ENCODE data around the gene IFT25.

Gene IFT25

GRCh38 chr1:53957194-53957818, 11.8 kb upstream of the IFT25 start:
- no peak for DNase-seq (ENCODE audit: low spot score)

DNA sequence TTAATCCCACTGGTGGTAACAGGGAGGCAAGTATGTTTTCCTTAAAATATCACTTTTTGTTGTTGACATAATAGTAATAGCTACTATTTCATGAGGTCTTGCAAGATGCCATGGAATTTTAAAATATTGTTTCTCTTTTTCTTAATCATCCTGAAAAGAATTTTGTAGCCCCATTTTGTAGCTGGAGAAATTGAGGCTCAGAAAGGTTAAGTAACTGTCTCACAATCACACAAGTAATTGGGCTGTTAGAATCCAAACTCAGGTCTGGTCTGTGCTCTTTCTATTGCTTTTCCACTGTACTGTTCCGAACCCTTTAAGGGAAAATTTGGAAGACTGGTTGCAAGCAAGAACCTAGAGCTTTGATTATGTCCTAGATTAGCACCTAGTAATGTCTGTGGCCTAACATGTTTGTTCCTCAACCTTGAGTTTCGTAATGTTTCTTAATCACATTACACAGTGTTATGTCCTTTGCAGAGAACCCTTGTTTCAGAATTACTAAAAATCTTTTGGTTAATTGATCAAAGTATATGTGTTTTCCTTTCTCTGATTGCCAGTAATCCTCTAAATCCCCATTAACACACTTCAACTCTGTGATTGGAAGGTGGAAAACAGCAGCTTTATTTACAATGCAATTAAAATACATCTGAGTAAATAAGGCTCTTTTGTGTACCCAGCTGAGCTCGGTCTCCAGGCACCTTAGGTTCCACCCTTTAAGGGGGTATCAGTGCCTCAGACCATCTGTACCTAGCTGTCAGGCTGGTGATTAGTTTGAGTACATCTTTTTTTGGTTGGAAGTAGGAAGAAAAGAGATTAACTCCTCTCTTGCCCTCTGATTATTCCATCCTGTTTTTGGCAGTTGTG, 11.0 kb upstream of the IFT25 start:
- no peak overlapping the region for H3K4me3 ChIP-seq (ENCODE audit: severe bottlenecking)
- H3K27me3 ChIP-seq (ENCODE audit: insufficient read depth, poor library complexity, severe bottlenecking): no peaks in the 10 kb centered on the region
- H3K27ac ChIP-seq (ENCODE audit: poor library complexity, severe bottlenecking): peak overlapping the region; percentile 96
- TF ChIP-seq CTCF (IDR thresholded peaks at IDR 0.05; ENCODE audit: poor library complexity, severe bottlenecking): no peak
- DNase-seq (ENCODE audit: low spot score) (no peak), ATAC-seq (ENCODE audit: low read depth) (peak; percentile 47)
- peaks cover 27% of the 10 kb centered on the region for H3K4me1 ChIP-seq (ENCODE audit: insufficient read depth, poor library complexity, severe bottlenecking)
- H3K9me3 ChIP-seq (ENCODE audit: severe bottlenecking): no peaks in the 10 kb centered on the region
- H3K36me3 ChIP-seq (ENCODE audit: low read depth): peaks cover 96% of the 10 kb centered on the region

More at GRCh38 chr1:53957194-53957818, 11.8 kb upstream of the IFT25 start:
- Histone ChIP-seq H3K4me1 (ENCODE audit: insufficient read depth, poor library complexity, severe bottlenecking) (peaks cover 27% of the 10 kb centered on the region), H3K9me3 (ENCODE audit: severe bottlenecking) (no peaks in the 10 kb centered on the region), H3K27ac (ENCODE audit: poor library complexity, severe bottlenecking) (peak overlapping the region; percentile 96), H3K36me3 (ENCODE audit: low read depth) (peaks cover 96% of the 10 kb centered on the region), H3K27me3 (ENCODE audit: insufficient read depth, poor library complexity, severe bottlenecking) (no peaks in the 10 kb centered on the region), H3K4me3 (ENCODE audit: severe bottlenecking) (no peak overlapping the region)
- TF ChIP-seq CTCF (IDR thresholded peaks at IDR 0.05; ENCODE audit: poor library complexity, severe bottlenecking): no peak
- ATAC-seq (ENCODE audit: low read depth): peak; percentile 98

DNA sequence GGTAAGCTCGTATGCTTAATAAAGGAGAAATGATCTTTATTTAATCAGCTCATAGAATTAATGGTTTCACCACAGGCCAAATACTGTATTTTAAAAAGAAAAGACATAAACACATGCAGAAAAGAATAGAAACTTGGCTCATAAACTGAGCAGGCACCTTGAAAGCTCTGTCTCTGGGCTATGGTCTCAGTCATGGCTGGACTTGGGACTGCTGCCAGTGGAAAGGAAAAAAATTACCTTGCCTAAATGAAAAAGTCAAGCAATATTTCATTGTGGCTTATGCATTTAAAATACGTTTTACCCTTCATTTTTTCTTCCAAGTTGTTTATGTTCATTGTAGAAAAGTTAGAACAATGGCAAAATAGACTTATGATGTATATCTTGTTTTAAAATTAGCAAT, 8.6 kb upstream of the IFT25 start:
- DNase-seq (ENCODE audit: low spot score) (no peak), ATAC-seq (ENCODE audit: low read depth) (no peak)
- no peaks in the 10 kb centered on the region for H3K9me3 ChIP-seq (ENCODE audit: severe bottlenecking)
- no peak overlapping the region for H3K4me3 ChIP-seq (ENCODE audit: severe bottlenecking)
- no peak for TF ChIP-seq CTCF (IDR thresholded peaks at IDR 0.05; ENCODE audit: poor library complexity, severe bottlenecking)
- H3K36me3 ChIP-seq (ENCODE audit: low read depth): peaks cover 90% of the 10 kb centered on the region
- H3K4me1 ChIP-seq (ENCODE audit: insufficient read depth, poor library complexity, severe bottlenecking): peaks cover 27% of the 10 kb centered on the region
- no peak overlapping the region for H3K27ac ChIP-seq (ENCODE audit: poor library complexity, severe bottlenecking)
- no peaks in the 10 kb centered on the region for H3K27me3 ChIP-seq (ENCODE audit: insufficient read depth, poor library complexity, severe bottlenecking)

DNA sequence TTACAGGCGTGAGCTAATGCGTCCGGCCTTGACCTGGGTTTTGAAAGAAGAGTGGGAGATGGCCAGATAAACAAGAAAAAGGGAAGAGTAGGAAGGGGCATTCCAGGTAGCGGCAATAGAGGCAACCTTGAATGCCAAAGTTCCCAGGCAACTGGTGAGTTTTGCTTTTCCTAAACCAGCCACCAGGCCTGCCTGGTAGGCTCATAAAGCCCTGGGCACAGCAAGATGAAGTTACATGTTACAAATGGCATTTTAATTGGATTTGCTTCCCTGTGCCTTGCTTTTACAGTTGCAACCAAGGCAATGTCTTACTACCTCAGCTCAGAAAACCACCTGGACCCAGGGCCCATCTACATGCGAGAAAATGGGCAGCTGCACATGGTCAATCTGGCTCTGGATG, 6.2 kb upstream of the IFT25 start:
- H3K4me1 ChIP-seq (ENCODE audit: insufficient read depth, poor library complexity, severe bottlenecking): peaks cover 16% of the 10 kb centered on the region
- no peaks in the 10 kb centered on the region for H3K27me3 ChIP-seq (ENCODE audit: insufficient read depth, poor library complexity, severe bottlenecking)
- ATAC-seq (ENCODE audit: low read depth) (no peak), DNase-seq (ENCODE audit: low spot score) (no peak)
- peaks cover 84% of the 10 kb centered on the region for H3K36me3 ChIP-seq (ENCODE audit: low read depth)
- H3K4me3 ChIP-seq (ENCODE audit: severe bottlenecking): no peak overlapping the region
- no peaks in the 10 kb centered on the region for H3K9me3 ChIP-seq (ENCODE audit: severe bottlenecking)
- no peak for TF ChIP-seq CTCF (IDR thresholded peaks at IDR 0.05; ENCODE audit: poor library complexity, severe bottlenecking)
- no peak overlapping the region for H3K27ac ChIP-seq (ENCODE audit: poor library complexity, severe bottlenecking)

All from RWPE2 (cell line).